Raji (cell line): ENCODE results near the gene RNASEH2A.
A peak's percentile ranks its signal among the peaks of the same experiment; 100 is the strongest.

Experiments
- POLR2A ChIP-seq: IDR thresholded peaks from 2 replicates; pipeline ENCODE4 v1.6.1; 2011; ENCODE audit warnings: low read depth, low read length, control low read depth; ENCODE audit not compliant: insufficient read depth

Gene RNASEH2A

GRCh38 chr19:12806242-12807081 lies at the start of gene RNASEH2A:
RNASEH2A (plus strand) TSS chr19:12806584; CDS start chr19:12806674, 90 bp downstream.
- TF ChIP-seq POLR2A, result peak; percentile 94

- no peak for TF ChIP-seq POLR2A
Observed at GRCh38 chr19:12757544-12758274, 48.7 kb upstream of the RNASEH2A start.

GRCh38 chr19:12759686-12760085 lies 46.7 kb upstream of the RNASEH2A start:
- no peak for TF ChIP-seq POLR2A

- no peak for TF ChIP-seq POLR2A
Observed at GRCh38 chr19:12763100-12763499, 43.3 kb upstream of the RNASEH2A start.

GRCh38 chr19:12764698-12765097 lies 41.7 kb upstream of the RNASEH2A start:
- no peak for TF ChIP-seq POLR2A

GRCh38 chr19:12766051-12766521 lies 40.3 kb upstream of the RNASEH2A start:
- no peak for TF ChIP-seq POLR2A

- TF ChIP-seq POLR2A, result no peak
Observed at GRCh38 chr19:12767150-12767549, 39.2 kb upstream of the RNASEH2A start.

GRCh38 chr19:12767666-12768065 lies 38.7 kb upstream of the RNASEH2A start:
- no peak for TF ChIP-seq POLR2A

GRCh38 chr19:12769689-12770088 lies 36.7 kb upstream of the RNASEH2A start:
- no peak for TF ChIP-seq POLR2A

GRCh38 chr19:12770922-12771321 lies 35.5 kb upstream of the RNASEH2A start:
- TF ChIP-seq POLR2A, result no peak

GRCh38 chr19:12772323-12772722 lies 34.1 kb upstream of the RNASEH2A start:
- TF ChIP-seq POLR2A, result no peak

GRCh38 chr19:12773571-12773970 lies 32.8 kb upstream of the RNASEH2A start:
- TF ChIP-seq POLR2A, result no peak

- TF ChIP-seq POLR2A, result peak; percentile 70
Observed at GRCh38 chr19:12774588-12775555, 31.5 kb upstream of the RNASEH2A start, which contains the start of gene HOOK2. HOOK2 (minus strand) TSS chr19:12775552; CDS start chr19:12775449, 103 bp downstream.

- TF ChIP-seq POLR2A, result no peak; the same call in none of the 2 replicates
Observed at GRCh38 chr19:12777217-12778016, 29.0 kb upstream of the RNASEH2A start.
